Activated T-helper 2 cell treated with anti-CD3 and anti-CD28 coated beads, Interferon-gamma antibody, Interleukin-2, Interleukin-4, amounts not matched to agents 10 μg/mL and 5 μg/mL and 100 μg/mL, durations not matched to agents 14 hours and 24 hours and 36 hours (primary cell): ENCODE data around the gene OXSM. TPM values are rescaled to one million over a fixed set of nuclear protein-coding genes. Genes with fewer than 3 reads are reported as not detected.

Source experiments
- DNase-seq: peaks from one replicate; pipeline ENCODE4 v3.0.0; 2021; ENCODE audit warnings: low spot score
- H3K27ac Mint-ChIP-seq: one replicate; pipeline ENCODE4 v1.8.0; 2021; ENCODE audit warnings: mixed read lengths
- H3K27me3 Mint-ChIP-seq: one replicate; pipeline ENCODE4 v1.8.0; 2021; ENCODE audit warnings: low read depth, mixed read lengths
- H3K36me3 Mint-ChIP-seq: one replicate; pipeline ENCODE4 v1.8.0; 2021; ENCODE audit warnings: low read depth, mixed read lengths
- H3K4me1 Mint-ChIP-seq: one replicate; pipeline ENCODE4 v1.8.0; 2021; ENCODE audit warnings: low read depth, mixed read lengths
- H3K4me3 Mint-ChIP-seq: one replicate; pipeline ENCODE4 v1.8.0; 2021; ENCODE audit warnings: low read depth, mild to moderate bottlenecking, moderate library complexity, mixed read lengths
- H3K9me3 Mint-ChIP-seq: one replicate; pipeline ENCODE4 v1.8.0; 2021; ENCODE audit warnings: mixed read lengths
- intact Hi-C: fragments of 100-400 bp; cut with micrococcal nuclease; formaldehyde crosslinking; loops from one replicate; pipeline ENCODE4 v1.15.1; 2023
- total RNA-seq: library from RNA; stranded (reverse); gene quantifications from 2 replicates; pipeline ENCODE4 v1.2.3, GENCODE V29; 2022

The OXSM gene
- total RNA-seq, 1 donor from 2014 or later = 15.8 TPM

- Mint-ChIP-seq H3K9me3 (no peaks in the 10 kb centered on the region), H3K27me3 (peaks cover 18% of the 10 kb centered on the region), H3K4me1 (peaks cover 16% of the 10 kb centered on the region), H3K27ac (no peak overlapping the region), H3K36me3 (no peaks in the 10 kb centered on the region), H3K4me3 (no peak overlapping the region)
- no peak for DNase-seq
- intact Hi-C loops = loop anchor here (1.0 to 5.0 kb wide), 2 partner anchors 27 to 35 kb away; partner anchors contain the start of genes NGLY1 and OXSM
Measured at GRCh38 chr3:25817638-25818037, 27.7 kb downstream of the OXSM start.

GRCh38 chr3:25818335-25818734 is 28.4 kb downstream of the OXSM start:
- no peaks in the 10 kb centered on the region for H3K36me3 Mint-ChIP-seq
- no peak overlapping the region for H3K4me3 Mint-ChIP-seq
- no peak overlapping the region for H3K27ac Mint-ChIP-seq
- H3K9me3 Mint-ChIP-seq = no peaks in the 10 kb centered on the region
- intact Hi-C loops = loop anchor here (5.0 kb wide), 1 partner anchor 36 kb away; the partner anchor contains the start of gene NGLY1
- peaks cover 19% of the 10 kb centered on the region for H3K27me3 Mint-ChIP-seq
- no peak for DNase-seq
- H3K4me1 Mint-ChIP-seq = peaks cover 16% of the 10 kb centered on the region

GRCh38 chr3:25820366-25820765 is 30.5 kb downstream of the OXSM start:
- intact Hi-C loops = no loop called here
- Mint-ChIP-seq H3K36me3 (no peaks in the 10 kb centered on the region), H3K9me3 (no peaks in the 10 kb centered on the region), H3K27me3 (peaks cover 19% of the 10 kb centered on the region), H3K4me1 (peaks cover 16% of the 10 kb centered on the region), H3K27ac (no peak overlapping the region), H3K4me3 (no peak overlapping the region)
- DNase-seq = no peak

- intact Hi-C loops = no loop called here
- H3K27ac Mint-ChIP-seq = no peak overlapping the region
- no peaks in the 10 kb centered on the region for H3K36me3 Mint-ChIP-seq
- peaks cover 18% of the 10 kb centered on the region for H3K27me3 Mint-ChIP-seq
- no peak for DNase-seq
- no peaks in the 10 kb centered on the region for H3K9me3 Mint-ChIP-seq
- peaks cover 18% of the 10 kb centered on the region for H3K4me1 Mint-ChIP-seq
- H3K4me3 Mint-ChIP-seq = no peak overlapping the region
Measured at GRCh38 chr3:25820816-25821486, 31.1 kb downstream of the OXSM start.

GRCh38 chr3:25821746-25822573 is 32.1 kb downstream of the OXSM start:
- peaks cover 9% of the 10 kb centered on the region for H3K27me3 Mint-ChIP-seq
- H3K36me3 Mint-ChIP-seq = no peaks in the 10 kb centered on the region
- peaks cover 18% of the 10 kb centered on the region for H3K4me1 Mint-ChIP-seq
- DNase-seq = no peak
- intact Hi-C loops = no loop called here
- H3K4me3 Mint-ChIP-seq = no peak overlapping the region
- no peak overlapping the region for H3K27ac Mint-ChIP-seq
- H3K9me3 Mint-ChIP-seq = no peaks in the 10 kb centered on the region

GRCh38 chr3:25823314-25823713 is 33.4 kb downstream of the OXSM start:
- H3K36me3 Mint-ChIP-seq = no peaks in the 10 kb centered on the region

GRCh38 chr3:25826510-25826909 is 36.6 kb downstream of the OXSM start:
- Mint-ChIP-seq H3K27me3 (peaks cover 24% of the 10 kb centered on the region), H3K4me1 (peaks cover 11% of the 10 kb centered on the region), H3K9me3 (no peaks in the 10 kb centered on the region), H3K4me3 (no peak overlapping the region), H3K27ac (no peak overlapping the region), H3K36me3 (no peaks in the 10 kb centered on the region)
- intact Hi-C loops = no loop called here
- DNase-seq = no peak

More at GRCh38 chr3:25823314-25823713, 33.4 kb downstream of the OXSM start:
- H3K4me3 Mint-ChIP-seq = no peak overlapping the region
- H3K27ac Mint-ChIP-seq = no peak overlapping the region
- intact Hi-C loops = no loop called here
- H3K4me1 Mint-ChIP-seq = peaks cover 16% of the 10 kb centered on the region
- H3K9me3 Mint-ChIP-seq = no peaks in the 10 kb centered on the region
- no peak for DNase-seq
- peaks cover 12% of the 10 kb centered on the region for H3K27me3 Mint-ChIP-seq

- intact Hi-C loops = no loop called here
- H3K36me3 Mint-ChIP-seq = no peaks in the 10 kb centered on the region
- no peak for DNase-seq
- H3K4me1 Mint-ChIP-seq = peaks cover 12% of the 10 kb centered on the region
- no peaks in the 10 kb centered on the region for H3K9me3 Mint-ChIP-seq
- H3K27ac Mint-ChIP-seq = no peak overlapping the region
- H3K27me3 Mint-ChIP-seq = peaks cover 22% of the 10 kb centered on the region
- H3K4me3 Mint-ChIP-seq = no peak overlapping the region
Measured at GRCh38 chr3:25830373-25831280, 40.7 kb downstream of the OXSM start.

- H3K36me3 Mint-ChIP-seq = no peaks in the 10 kb centered on the region
- H3K27me3 Mint-ChIP-seq = peaks cover 23% of the 10 kb centered on the region
- no peak for DNase-seq
- peaks cover 3% of the 10 kb centered on the region for H3K4me1 Mint-ChIP-seq
- intact Hi-C loops = no loop called here
- no peak overlapping the region for H3K27ac Mint-ChIP-seq
- no peak overlapping the region for H3K4me3 Mint-ChIP-seq
- no peaks in the 10 kb centered on the region for H3K9me3 Mint-ChIP-seq
Measured at GRCh38 chr3:25831578-25831977, 41.7 kb downstream of the OXSM start.

GRCh38 chr3:25834346-25834745 is 44.5 kb downstream of the OXSM start:
- intact Hi-C loops = no loop called here
- peaks cover 18% of the 10 kb centered on the region for H3K27me3 Mint-ChIP-seq
- H3K4me3 Mint-ChIP-seq = no peak overlapping the region
- H3K27ac Mint-ChIP-seq = no peak overlapping the region
- H3K4me1 Mint-ChIP-seq = peaks cover 6% of the 10 kb centered on the region
- no peaks in the 10 kb centered on the region for H3K36me3 Mint-ChIP-seq
- DNase-seq = no peak
- no peaks in the 10 kb centered on the region for H3K9me3 Mint-ChIP-seq

GRCh38 chr3:25836579-25836978 is 46.7 kb downstream of the OXSM start:
- intact Hi-C loops = no loop called here
- Mint-ChIP-seq H3K36me3 (no peaks in the 10 kb centered on the region), H3K4me3 (no peak overlapping the region), H3K9me3 (no peaks in the 10 kb centered on the region), H3K27me3 (peaks cover 15% of the 10 kb centered on the region), H3K27ac (no peak overlapping the region), H3K4me1 (peaks cover 4% of the 10 kb centered on the region)
- no peak for DNase-seq

- intact Hi-C loops = no loop called here
- Mint-ChIP-seq H3K4me1 (peaks cover 4% of the 10 kb centered on the region), H3K9me3 (no peaks in the 10 kb centered on the region), H3K36me3 (no peaks in the 10 kb centered on the region), H3K27me3 (peaks cover 19% of the 10 kb centered on the region), H3K27ac (no peak overlapping the region), H3K4me3 (no peak overlapping the region)
- DNase-seq = no peak
Measured at GRCh38 chr3:25837038-25837437, 47.1 kb downstream of the OXSM start.
